PC-3 (cell line): ENCODE data around the gene THAP6. TPM values are rescaled to one million over a fixed set of nuclear protein-coding genes. Genes with fewer than 3 reads are reported as not detected.

Source experiments
- ATAC-seq: fragments of 200-7000 bp; cut with Tn5 transposase; 2 replicates; pipeline ENCODE4 v1.9.1; 2020; ENCODE audit warnings: mild to moderate bottlenecking, moderate library complexity
- BruUV-seq: library from RNA; stranded (reverse); fragments of 400-500 nt; replicated peaks from 2 replicates; lab custom pipeline; 2021; lab: Mats Ljungman, UMichigan
- CTCF ChIA-PET: fragments of 300-600 bp; sonication (Branson Sonifier 250); formaldehyde crosslinking; loops from one replicate; lab custom pipeline; 2022; ENCODE audit warnings: antibody characterized with exemption; lab: Charles Lee
- POLR2A ChIA-PET: fragments of 300-600 bp; sonication (Branson Sonifier 250); formaldehyde crosslinking; loops from one replicate; lab custom pipeline; 2022; ENCODE audit warnings: antibody characterized with exemption; ENCODE audit not compliant: unreplicated experiment; lab: Charles Lee
- DNase-seq: peaks from one replicate; pipeline ENCODE4 v3.0.0-alpha.2; 2015
- H2AFZ ChIP-seq: fragments of 300-600 bp; sonication (generic); 2 replicates; pipeline ENCODE4 v1.6.0; 2016; ENCODE audit warnings: antibody characterized with exemption, low read length
- H3F3A ChIP-seq: fragments of 300-600 bp; sonication (generic); one replicate; pipeline ENCODE4 v1.6.0; 2017; ENCODE audit warnings: antibody characterized with exemption, low read length, control low read depth, mild to moderate bottlenecking; ENCODE audit not compliant: unreplicated experiment
- H3K27ac ChIP-seq: fragments of 300-600 bp; sonication (generic); 2 replicates; pipeline ENCODE4 v1.5.1; 2016; ENCODE audit warnings: mild to moderate bottlenecking, low read length
- H3K27me3 ChIP-seq: fragments of 300-600 bp; sonication (generic); 2 replicates; pipeline ENCODE4 v1.6.1; 2016; ENCODE audit warnings: low read length, mixed read lengths
- H3K36me3 ChIP-seq: fragments of 300-600 bp; sonication (generic); 2 replicates; pipeline ENCODE4 v1.6.1; 2016; ENCODE audit warnings: low read depth, mixed run types, low read length, mixed read lengths
- H3K4me1 ChIP-seq: fragments of 300-600 bp; sonication (generic); 2 replicates; pipeline ENCODE4 v1.5.1; 2016; ENCODE audit warnings: low read length; ENCODE audit not compliant: insufficient read depth
- H3K4me2 ChIP-seq: fragments of 300-600 bp; sonication (generic); 2 replicates; pipeline ENCODE4 v1.6.0; 2016; ENCODE audit warnings: low read length
- H3K4me3 ChIP-seq: fragments of 300-600 bp; sonication (generic); 2 replicates; pipeline ENCODE4 v1.5.1; 2016; ENCODE audit warnings: mild to moderate bottlenecking, low read length, mixed read lengths
- H3K79me2 ChIP-seq: fragments of 300-600 bp; sonication (generic); 2 replicates; pipeline ENCODE4 v1.6.1; 2017; ENCODE audit warnings: low read length, mixed read lengths
- H3K9ac ChIP-seq: fragments of 300-600 bp; sonication (generic); 2 replicates; pipeline ENCODE4 v1.6.0; 2016; ENCODE audit warnings: mild to moderate bottlenecking, low read length
- H3K9me2 ChIP-seq: fragments of 300-600 bp; sonication (generic); replicated peaks from 2 replicates; pipeline ENCODE4 v1.6.1; 2016; ENCODE audit warnings: mixed run types, low read length, mixed read lengths
- H3K9me3 ChIP-seq: fragments of 300-600 bp; sonication (generic); 2 replicates; pipeline ENCODE4 v1.6.1; 2016; ENCODE audit warnings: low read length, mixed read lengths
- H4K20me1 ChIP-seq: fragments of 300-600 bp; sonication (generic); 2 replicates; pipeline ENCODE4 v1.6.1; 2016; ENCODE audit warnings: low read length, mixed read lengths
- EZH2 ChIP-seq: fragments of 300-600 bp; sonication (generic); IDR thresholded peaks from one replicate; pipeline ENCODE4 v1.6.1; 2017; ENCODE audit warnings: antibody characterized with exemption, mild to moderate bottlenecking, low read length; ENCODE audit not compliant: unreplicated experiment
- EZH2phosphoT487 ChIP-seq: fragments of 300-600 bp; sonication (generic); IDR thresholded peaks from 2 replicates; pipeline ENCODE4 v1.6.1; 2018; ENCODE audit warnings: mild to moderate bottlenecking, antibody characterized with exemption, low read length, borderline replicate concordance
- intact Hi-C: fragments of 100-400 bp; cut with micrococcal nuclease; formaldehyde crosslinking; loops from 2 replicates; pipeline ENCODE4 v1.9.0; 2023
- total RNA-seq: library from RNA; depleted of rRNA; stranded (reverse); fragments of >200 nt; gene quantifications from 2 replicates; pipeline ENCODE4 v1.2.3, GENCODE V29; 2014
- TF ChIP-seq, protein P1 (sequence below): fragments of 300-600 bp; sonication (generic); conservative IDR thresholded peaks from 2 replicates; pipeline ENCODE4 v1.5.1; 2017; ENCODE audit warnings: antibody characterized with exemption, low read depth, mild to moderate bottlenecking, low read length

THAP6 gene
- total RNA-seq, 1 experiment from 2014 or later = 8.7 TPM

DNA sequence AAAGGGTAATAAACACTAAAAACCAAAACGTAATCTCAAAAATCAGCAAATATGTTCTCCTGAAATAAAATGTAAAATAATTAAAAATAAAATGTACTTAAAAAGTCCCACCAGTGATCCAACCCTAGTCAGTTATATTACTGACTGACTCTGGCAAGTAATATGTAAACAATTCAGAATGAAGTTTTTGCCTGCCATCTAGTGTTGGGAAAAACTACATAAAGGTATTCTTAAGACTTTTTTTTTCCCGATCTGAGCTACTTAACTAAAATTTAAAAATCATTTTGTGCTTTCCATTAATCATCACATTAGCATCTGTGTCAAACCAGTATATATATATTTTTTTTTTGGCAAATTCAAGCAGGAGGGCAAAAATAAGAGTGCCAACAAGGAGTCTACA is 24.1 kb upstream of the THAP6 start:
- Histone ChIP-seq H3K36me3 (peaks cover 16% of the 10 kb centered on the region; the same call in 1 of the 2 replicates), H3K27me3 (no peaks in the 10 kb centered on the region), H3K4me3 (no peak overlapping the region), H3K4me1 (peaks cover 6% of the 10 kb centered on the region; the same call in 1 of the 2 replicates), H2AFZ (no peak overlapping the region), H3K9me2 (no peaks in the 10 kb centered on the region), H3K4me2 (no peak overlapping the region), H3K79me2 (no peaks in the 10 kb centered on the region; the same call in 1 of the 2 replicates), H3K9ac (no peak overlapping the region), H3K27ac (no peak overlapping the region), H3F3A (no peaks in the 10 kb centered on the region), H4K20me1 (no peaks in the 10 kb centered on the region), H3K9me3 (no peaks in the 10 kb centered on the region)
- no peak for ATAC-seq
- POLR2A ChIA-PET = interaction anchor here (0.7 kb wide), 1 partner anchor 629 kb away, joined by 5 read pairs; no protein-coding TSS in a partner anchor
- TF ChIP-seq EZH2 = no peak
- TF ChIP-seq, protein P1, sequence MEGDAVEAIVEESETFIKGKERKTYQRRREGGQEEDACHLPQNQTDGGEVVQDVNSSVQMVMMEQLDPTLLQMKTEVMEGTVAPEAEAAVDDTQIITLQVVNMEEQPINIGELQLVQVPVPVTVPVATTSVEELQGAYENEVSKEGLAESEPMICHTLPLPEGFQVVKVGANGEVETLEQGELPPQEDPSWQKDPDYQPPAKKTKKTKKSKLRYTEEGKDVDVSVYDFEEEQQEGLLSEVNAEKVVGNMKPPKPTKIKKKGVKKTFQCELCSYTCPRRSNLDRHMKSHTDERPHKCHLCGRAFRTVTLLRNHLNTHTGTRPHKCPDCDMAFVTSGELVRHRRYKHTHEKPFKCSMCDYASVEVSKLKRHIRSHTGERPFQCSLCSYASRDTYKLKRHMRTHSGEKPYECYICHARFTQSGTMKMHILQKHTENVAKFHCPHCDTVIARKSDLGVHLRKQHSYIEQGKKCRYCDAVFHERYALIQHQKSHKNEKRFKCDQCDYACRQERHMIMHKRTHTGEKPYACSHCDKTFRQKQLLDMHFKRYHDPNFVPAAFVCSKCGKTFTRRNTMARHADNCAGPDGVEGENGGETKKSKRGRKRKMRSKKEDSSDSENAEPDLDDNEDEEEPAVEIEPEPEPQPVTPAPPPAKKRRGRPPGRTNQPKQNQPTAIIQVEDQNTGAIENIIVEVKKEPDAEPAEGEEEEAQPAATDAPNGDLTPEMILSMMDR = peak; percentile 43
- TF ChIP-seq EZH2phosphoT487 = no peak
- intact Hi-C loops = no loop called here
- DNase-seq = peak; percentile 39
- CTCF ChIA-PET = interaction anchor here (0.6 kb wide), 1 partner anchor 691 kb away, joined by 4 read pairs; no protein-coding TSS in a partner anchor
- no TSS peak for BruUV-seq

DNA sequence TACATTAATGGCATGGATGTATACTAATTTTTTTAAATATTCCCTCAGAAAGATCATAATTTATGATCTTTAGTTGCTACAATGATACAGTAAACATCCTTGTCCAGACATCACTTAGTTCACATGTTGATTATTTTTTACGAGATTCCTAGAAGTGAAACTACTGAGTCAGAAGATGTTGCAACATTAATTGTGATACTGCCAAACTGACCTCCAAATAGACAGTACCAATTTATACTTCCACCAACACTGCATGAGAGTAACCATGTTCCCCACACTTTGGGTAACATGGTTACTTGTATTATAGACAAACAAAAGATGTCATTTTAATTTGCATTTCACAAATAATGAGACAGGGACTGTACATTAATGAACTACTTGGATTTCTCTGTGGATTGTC is 19.7 kb upstream of the THAP6 start:
- DNase-seq (peak; percentile 43), ATAC-seq (no peak; the same call in 1 of the 2 replicates)
- Histone ChIP-seq H3K4me3 (no peak overlapping the region), H3K27me3 (no peaks in the 10 kb centered on the region), H3F3A (no peaks in the 10 kb centered on the region), H2AFZ (no peak overlapping the region), H3K9me2 (no peaks in the 10 kb centered on the region), H3K4me1 (peaks cover 8% of the 10 kb centered on the region; the same call in 1 of the 2 replicates), H3K9ac (no peak overlapping the region), H3K4me2 (no peak overlapping the region), H3K9me3 (no peaks in the 10 kb centered on the region), H3K27ac (no peak overlapping the region), H3K36me3 (peaks cover 29% of the 10 kb centered on the region), H4K20me1 (no peaks in the 10 kb centered on the region), H3K79me2 (peaks cover 43% of the 10 kb centered on the region)
- TF ChIP-seq EZH2 = no peak
- TF ChIP-seq, protein P1 = no peak
- no peak for TF ChIP-seq EZH2phosphoT487
- ChIA-PET CTCF (no interaction called here), POLR2A (no interaction called here)
- intact Hi-C loops = no loop called here
- no TSS peak for BruUV-seq

DNA sequence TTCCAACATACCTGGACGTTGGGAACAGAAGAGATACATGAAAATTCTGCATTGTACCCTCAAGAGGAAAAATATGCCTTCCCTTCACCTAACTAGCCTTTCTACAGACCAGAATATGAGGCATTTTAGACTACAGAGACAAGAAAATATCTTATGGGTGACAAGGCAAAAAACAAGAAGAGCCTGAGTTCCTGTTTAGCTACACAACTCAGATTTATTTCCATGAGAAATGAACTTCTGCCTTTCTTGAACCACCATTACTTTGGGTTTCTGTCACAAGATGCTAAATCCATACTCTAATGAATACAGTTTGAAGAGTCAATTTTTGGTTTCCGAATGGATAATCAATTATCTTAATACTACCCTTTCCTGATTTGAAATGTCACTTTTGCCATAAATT is 18.8 kb upstream of the THAP6 start:
- Histone ChIP-seq H3K4me3 (no peak overlapping the region), H2AFZ (no peak overlapping the region), H3K27ac (no peak overlapping the region), H3K36me3 (peaks cover 36% of the 10 kb centered on the region), H3K4me1 (peaks cover 8% of the 10 kb centered on the region; the same call in 1 of the 2 replicates), H3K9me2 (no peaks in the 10 kb centered on the region), H3K27me3 (no peaks in the 10 kb centered on the region), H3K9ac (no peak overlapping the region), H4K20me1 (no peaks in the 10 kb centered on the region), H3K4me2 (no peak overlapping the region), H3K9me3 (no peaks in the 10 kb centered on the region), H3F3A (no peaks in the 10 kb centered on the region), H3K79me2 (peaks cover 48% of the 10 kb centered on the region)
- DNase-seq = no peak
- TF ChIP-seq EZH2 (no peak), EZH2phosphoT487 (no peak)
- TF ChIP-seq, protein P1 = no peak
- no TSS peak for BruUV-seq
- no peak for ATAC-seq
- intact Hi-C loops = no loop called here
- ChIA-PET POLR2A (interaction anchor here (0.7 kb wide), 1 partner anchor 17 kb away, joined by 3 read pairs; no protein-coding TSS in a partner anchor), CTCF (no interaction called here)
